HG03432 (cell line): ENCODE data around the gene LMTK3.

Experiments
- ATAC-seq: cut with Tn5 transposase; IDR thresholded peaks from one replicate; pipeline ENCODE4 v1.9.1; 2021; ENCODE audit warnings: mild to moderate bottlenecking, moderate library complexity; ENCODE audit not compliant: unreplicated experiment

The LMTK3 gene

GRCh38 chr19:48508729-48509411 is 2.8 kb downstream of the LMTK3 start:
- no peak for ATAC-seq

- ATAC-seq = no peak
These were observed 3.7 kb downstream of the LMTK3 start for GRCh38 chr19:48507911-48508439.

GRCh38 chr19:48506138-48506733 is 5.4 kb downstream of the LMTK3 start:
- no peak for ATAC-seq

GRCh38 chr19:48502350-48503018 is 9.2 kb downstream of the LMTK3 start:
- ATAC-seq = no peak

GRCh38 chr19:48501494-48502349 is 9.9 kb downstream of the LMTK3 start:
- no peak for ATAC-seq

GRCh38 chr19:48500830-48501493 is 10.7 kb downstream of the LMTK3 start:
- no peak for ATAC-seq

GRCh38 chr19:48499316-48500090 is 12.1 kb downstream of the LMTK3 start:
- no peak for ATAC-seq

GRCh38 chr19:48498595-48499311 is 12.9 kb downstream of the LMTK3 start:
- no peak for ATAC-seq

GRCh38 chr19:48497728-48498594 is 13.7 kb downstream of the LMTK3 start:
- no peak for ATAC-seq

- no peak for ATAC-seq
These were observed 14.5 kb downstream of the LMTK3 start for GRCh38 chr19:48496959-48497727.

- ATAC-seq = no peak
These were observed 16.2 kb downstream of the LMTK3 start for GRCh38 chr19:48495396-48495795.

- no peak for ATAC-seq
These were observed 17.8 kb downstream of the LMTK3 start for GRCh38 chr19:48493718-48494401.

GRCh38 chr19:48492925-48493717 is 18.5 kb downstream of the LMTK3 start:
- peak; percentile 72 for ATAC-seq

- ATAC-seq = no peak
These were observed 19.9 kb downstream of the LMTK3 start for GRCh38 chr19:48491793-48492123.

- ATAC-seq = no peak
These were observed 20.4 kb downstream of the LMTK3 start for GRCh38 chr19:48490981-48491792.
